ENCODE data around the gene ANKS1A.

DNA sequence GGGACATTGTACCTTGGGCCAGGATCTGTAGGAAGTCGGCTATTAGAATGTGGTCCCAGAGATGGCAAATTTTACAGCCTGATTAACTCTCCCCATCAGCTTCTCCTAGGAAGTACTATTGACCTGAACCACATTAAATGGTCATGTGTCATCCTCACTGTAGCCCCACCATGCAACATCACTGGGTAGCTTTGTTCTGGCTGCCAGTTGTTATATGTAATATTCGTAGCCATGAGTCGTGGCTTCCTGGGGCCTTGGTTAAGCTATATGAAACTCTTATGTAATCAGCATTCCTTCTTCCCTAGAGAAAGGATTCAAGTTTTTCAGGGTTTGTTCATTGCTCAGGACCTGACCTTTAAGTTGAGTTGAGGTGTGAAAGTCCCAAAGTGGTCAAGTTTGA lies 125.7 kb downstream of the ANKS1A start:
- TF ChIP-seq, protein P1, sequence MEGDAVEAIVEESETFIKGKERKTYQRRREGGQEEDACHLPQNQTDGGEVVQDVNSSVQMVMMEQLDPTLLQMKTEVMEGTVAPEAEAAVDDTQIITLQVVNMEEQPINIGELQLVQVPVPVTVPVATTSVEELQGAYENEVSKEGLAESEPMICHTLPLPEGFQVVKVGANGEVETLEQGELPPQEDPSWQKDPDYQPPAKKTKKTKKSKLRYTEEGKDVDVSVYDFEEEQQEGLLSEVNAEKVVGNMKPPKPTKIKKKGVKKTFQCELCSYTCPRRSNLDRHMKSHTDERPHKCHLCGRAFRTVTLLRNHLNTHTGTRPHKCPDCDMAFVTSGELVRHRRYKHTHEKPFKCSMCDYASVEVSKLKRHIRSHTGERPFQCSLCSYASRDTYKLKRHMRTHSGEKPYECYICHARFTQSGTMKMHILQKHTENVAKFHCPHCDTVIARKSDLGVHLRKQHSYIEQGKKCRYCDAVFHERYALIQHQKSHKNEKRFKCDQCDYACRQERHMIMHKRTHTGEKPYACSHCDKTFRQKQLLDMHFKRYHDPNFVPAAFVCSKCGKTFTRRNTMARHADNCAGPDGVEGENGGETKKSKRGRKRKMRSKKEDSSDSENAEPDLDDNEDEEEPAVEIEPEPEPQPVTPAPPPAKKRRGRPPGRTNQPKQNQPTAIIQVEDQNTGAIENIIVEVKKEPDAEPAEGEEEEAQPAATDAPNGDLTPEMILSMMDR (conservative IDR thresholded peaks at IDR 0.05) = no peak
- TF ChIP-seq EZH2 (IDR thresholded peaks at IDR 0.05; ENCODE audit: low read depth) = no peak

Measured in PC-9 (cell line).